ENCODE data around the gene CERT1.

CERT1 gene

GRCh38 chr5:75472973-75473372 lies 38.5 kb downstream of the CERT1 start:
- TF ChIP-seq CTCF (conservative IDR thresholded peaks at IDR 0.05), result no peak
- no peak for TF ChIP-seq ZFX (IDR thresholded peaks at IDR 0.05)
- H3K27ac ChIP-seq, result no peak overlapping the region

- TF ChIP-seq ZFX (IDR thresholded peaks at IDR 0.05), result no peak
- TF ChIP-seq CTCF (conservative IDR thresholded peaks at IDR 0.05), result no peak
- no peak overlapping the region for H3K27ac ChIP-seq
Measured at GRCh38 chr5:75471193-75471592, 40.2 kb downstream of the CERT1 start.

GRCh38 chr5:75469017-75469416 lies 42.4 kb downstream of the CERT1 start:
- no peak overlapping the region for H3K27ac ChIP-seq
- TF ChIP-seq ZFX (IDR thresholded peaks at IDR 0.05) (no peak), CTCF (conservative IDR thresholded peaks at IDR 0.05) (no peak)

GRCh38 chr5:75468593-75468992 lies 42.8 kb downstream of the CERT1 start:
- TF ChIP-seq CTCF (conservative IDR thresholded peaks at IDR 0.05) (no peak), ZFX (IDR thresholded peaks at IDR 0.05) (no peak)

GRCh38 chr5:75466006-75466716 lies 45.3 kb downstream of the CERT1 start:
- H3K27ac ChIP-seq, result no peak overlapping the region
- TF ChIP-seq CTCF (conservative IDR thresholded peaks at IDR 0.05), result no peak
- TF ChIP-seq ZFX (IDR thresholded peaks at IDR 0.05), result no peak

More at GRCh38 chr5:75468593-75468992, 42.8 kb downstream of the CERT1 start:
- no peak overlapping the region for H3K27ac ChIP-seq

- H3K27ac ChIP-seq, result no peak overlapping the region
- no peak for TF ChIP-seq ZFX (IDR thresholded peaks at IDR 0.05)
- no peak for TF ChIP-seq CTCF (conservative IDR thresholded peaks at IDR 0.05)
Measured at GRCh38 chr5:75465480-75465879, 45.9 kb downstream of the CERT1 start.

GRCh38 chr5:75463726-75464125 lies 47.7 kb downstream of the CERT1 start:
- no peak for TF ChIP-seq CTCF (conservative IDR thresholded peaks at IDR 0.05)
- TF ChIP-seq ZFX (IDR thresholded peaks at IDR 0.05), result no peak
- no peak overlapping the region for H3K27ac ChIP-seq
